Dermis blood vessel endothelial cell (primary cell): ENCODE results near the gene IKZF1. TPM values are rescaled to one million over a fixed set of nuclear protein-coding genes. Genes with fewer than 3 reads are reported as not detected.

Experiments used
- DNase-seq: peaks from one replicate; pipeline ENCODE4 v3.0.0; 2010
- total RNA-seq: library from RNA; depleted of rRNA; stranded (reverse); fragments of >200 nt; gene quantifications from 2 replicates; pipeline ENCODE4 v1.2.3, GENCODE V29; 2014

Gene IKZF1
- total RNA-seq, 1 donor from 2014 or later: 0.17 TPM

DNA sequence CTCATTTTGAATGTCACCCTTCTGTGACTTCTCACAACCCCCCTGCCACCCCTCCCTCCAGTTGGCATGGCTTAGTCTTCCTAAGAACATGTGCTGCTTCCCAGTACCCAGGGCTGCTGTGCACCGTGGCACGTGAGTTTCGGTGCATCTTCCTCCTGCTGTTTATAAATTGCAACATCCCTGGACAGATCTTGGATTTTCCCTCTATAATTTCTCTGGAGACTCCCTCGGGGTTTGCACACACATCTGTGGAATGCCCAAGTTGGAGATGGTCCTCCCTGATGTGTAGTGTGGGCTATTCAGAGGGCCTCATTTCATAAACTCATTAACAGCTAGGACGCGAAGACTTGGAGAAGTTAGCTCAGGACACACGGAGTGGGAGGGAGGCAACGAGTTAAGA, 52.9 kb downstream of the IKZF1 start:
- DNase-seq: no peak

DNA sequence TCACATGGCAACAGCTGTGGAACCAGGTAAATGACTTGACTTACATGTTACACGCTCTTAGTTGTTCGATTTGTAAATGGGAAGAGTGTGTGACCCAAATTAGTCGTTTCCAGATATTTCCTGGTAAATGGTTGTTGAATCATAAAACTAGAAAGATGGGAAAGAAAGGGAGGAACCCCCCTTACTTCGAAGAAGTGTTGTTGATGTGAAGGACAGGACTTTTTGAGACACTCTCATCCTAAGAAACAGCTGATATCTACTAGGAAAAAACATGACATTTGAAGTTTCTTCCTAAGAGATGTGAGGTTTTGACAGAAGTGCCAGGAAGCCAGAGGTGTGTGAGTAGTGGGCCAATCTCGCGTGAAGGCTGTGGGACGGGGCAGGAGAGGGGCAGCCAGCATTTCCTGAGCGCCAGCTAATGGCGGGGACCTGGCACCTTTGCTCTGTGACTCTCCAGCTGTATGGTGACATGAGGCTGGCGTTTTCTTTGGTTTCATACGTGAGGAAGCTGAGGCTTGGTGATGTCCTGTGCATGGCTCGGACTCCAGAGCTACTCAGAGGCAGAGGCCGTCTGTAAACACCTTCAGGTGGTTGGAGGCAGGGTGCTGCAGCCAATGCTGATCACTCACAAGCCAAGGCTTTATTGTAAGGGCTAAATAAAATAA, 53.7 kb downstream of the IKZF1 start:
- DNase-seq: no peak

DNA sequence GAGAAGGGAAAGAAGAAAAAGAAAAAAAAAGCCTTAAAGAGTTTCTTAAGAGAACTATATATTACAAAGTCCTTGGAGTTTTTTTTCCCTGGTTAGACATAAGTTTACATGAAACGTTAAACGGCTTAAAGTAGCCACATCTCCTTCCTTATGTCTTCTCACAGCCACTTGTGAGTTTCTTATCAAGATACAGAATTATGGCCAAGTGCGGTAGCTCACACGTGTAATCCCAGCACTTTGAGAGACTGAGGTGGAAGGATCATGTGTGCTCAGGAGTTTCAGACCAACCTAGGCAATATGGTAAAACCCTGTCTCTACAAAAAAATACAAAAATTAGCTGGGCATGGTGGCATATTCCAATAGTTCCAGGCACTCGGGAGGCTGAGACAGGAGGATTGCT, 54.3 kb downstream of the IKZF1 start:
- no peak for DNase-seq

DNA sequence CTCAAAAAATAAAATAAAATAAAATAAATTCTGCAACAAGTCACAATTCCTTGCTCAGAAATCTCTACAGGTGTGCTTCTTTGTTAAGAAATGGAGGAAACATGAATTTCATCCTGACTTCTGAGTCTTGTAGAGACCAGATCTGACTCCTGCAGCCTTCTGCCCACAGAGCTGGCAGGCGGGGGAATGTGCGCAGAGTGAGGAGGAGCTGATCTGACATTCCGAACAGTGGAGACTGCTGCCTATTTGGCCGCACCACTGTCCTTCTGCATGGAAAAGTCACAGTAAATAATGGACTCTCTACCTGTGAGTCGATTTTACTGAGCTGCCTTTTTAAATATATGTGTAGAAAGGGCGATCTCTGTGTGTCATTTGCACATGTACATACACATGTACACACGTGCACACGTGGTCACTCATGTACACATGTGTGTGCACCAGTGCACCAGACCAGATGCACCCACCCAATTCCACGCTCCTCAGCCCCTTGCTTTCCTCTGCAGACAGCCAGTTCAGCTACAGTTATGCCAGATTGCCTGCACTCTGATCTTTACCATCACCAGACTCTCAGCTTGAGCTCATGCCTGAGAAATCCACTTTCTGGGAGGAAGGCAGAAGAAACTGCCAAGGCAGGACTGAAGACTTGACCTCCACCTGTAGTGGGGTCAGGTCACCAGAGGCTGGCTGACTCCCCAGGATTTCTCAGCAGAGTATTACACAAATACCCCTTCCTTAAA, 54.9 kb downstream of the IKZF1 start:
- no peak for DNase-seq

DNA sequence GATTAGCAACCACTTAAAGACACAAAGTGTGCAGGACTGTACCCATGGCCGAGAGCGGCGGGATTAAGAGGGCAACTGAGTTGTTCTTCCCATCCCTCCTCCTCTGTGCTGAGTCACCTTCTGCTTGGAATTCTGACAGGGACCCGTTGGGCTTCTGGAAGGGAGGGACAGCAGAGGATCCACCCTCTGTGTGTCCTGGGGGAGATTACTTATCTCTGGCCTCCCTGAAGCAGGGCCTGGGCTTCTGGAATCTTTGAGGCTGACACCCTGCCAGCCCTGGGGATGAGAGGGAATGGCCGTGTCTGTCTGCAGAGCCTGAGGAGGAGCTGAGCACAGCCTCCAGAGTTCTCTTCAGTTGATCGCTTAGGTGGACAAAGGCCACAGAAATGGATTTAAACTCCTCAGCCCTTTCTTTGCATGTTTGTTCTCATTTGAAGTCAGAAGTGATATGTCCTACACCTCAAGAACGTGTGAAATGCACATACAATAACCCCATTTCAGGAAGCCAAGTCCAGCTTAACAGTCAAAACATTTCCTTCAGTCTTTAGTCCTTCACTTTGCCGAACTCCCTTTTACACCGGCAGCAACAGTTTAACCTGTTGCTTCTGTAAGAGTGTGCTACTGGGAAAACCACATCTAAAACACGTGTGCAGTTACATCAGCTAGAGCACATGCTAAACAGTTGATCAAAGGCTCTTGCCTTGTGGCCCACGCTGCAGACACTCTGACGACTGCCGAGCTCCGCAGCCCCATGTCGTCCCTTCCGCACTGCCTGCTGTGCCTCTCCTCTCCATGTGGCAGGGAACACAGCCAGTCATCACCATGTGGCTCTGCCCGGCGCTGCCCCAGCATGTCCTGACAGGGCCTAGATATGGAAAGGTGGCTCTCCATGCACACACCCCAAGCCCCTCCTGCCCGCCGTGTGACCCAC, 55.7 kb downstream of the IKZF1 start:
- DNase-seq: no peak

DNA sequence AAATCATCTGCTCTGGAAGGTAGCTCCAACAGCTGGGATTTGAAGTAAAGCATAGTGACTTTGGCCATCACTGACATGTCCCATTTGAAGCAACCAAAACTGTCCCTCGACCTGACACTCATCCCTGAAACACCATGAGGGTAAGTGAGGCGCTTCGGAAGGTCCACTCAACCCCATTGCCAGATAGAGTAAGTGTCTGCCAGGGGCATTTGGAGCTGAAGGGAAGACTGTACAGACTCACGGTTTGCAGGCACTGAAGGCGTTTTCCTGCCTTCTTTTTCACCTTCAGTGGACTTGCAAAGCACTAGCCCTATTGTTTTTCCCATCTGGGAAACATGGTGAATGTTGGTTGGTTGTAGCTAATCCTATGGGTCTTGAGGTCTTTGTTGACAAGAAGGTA, 57.6 kb downstream of the IKZF1 start:
- DNase-seq: no peak

DNA sequence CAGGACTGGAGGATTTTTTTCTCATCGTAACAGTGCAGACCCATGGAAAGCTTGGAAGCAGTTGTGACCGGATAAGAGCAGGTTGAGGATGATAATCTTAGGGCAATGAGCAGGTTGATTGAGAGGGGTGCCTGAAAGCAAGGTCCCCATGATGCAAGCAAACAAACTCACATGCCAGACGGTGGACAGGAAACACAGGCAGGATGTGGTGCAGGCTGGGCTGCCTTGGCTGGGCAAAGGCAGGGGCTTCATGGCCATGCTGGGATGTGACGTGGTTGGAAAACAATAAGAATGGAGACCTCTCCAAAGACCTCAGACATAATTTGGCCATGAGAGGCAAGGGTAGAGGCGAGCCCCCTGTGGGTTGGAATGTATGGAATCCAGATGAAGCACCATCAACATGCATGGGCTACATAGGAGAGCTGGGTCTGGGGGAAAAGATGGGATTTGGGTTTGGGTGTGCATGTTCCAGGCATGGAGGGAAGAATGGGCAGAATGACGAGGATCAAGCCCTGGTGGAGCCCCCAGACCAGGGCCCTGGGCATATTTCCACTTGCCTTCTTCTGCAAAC, 58.3 kb downstream of the IKZF1 start:
- DNase-seq: no peak

DNA sequence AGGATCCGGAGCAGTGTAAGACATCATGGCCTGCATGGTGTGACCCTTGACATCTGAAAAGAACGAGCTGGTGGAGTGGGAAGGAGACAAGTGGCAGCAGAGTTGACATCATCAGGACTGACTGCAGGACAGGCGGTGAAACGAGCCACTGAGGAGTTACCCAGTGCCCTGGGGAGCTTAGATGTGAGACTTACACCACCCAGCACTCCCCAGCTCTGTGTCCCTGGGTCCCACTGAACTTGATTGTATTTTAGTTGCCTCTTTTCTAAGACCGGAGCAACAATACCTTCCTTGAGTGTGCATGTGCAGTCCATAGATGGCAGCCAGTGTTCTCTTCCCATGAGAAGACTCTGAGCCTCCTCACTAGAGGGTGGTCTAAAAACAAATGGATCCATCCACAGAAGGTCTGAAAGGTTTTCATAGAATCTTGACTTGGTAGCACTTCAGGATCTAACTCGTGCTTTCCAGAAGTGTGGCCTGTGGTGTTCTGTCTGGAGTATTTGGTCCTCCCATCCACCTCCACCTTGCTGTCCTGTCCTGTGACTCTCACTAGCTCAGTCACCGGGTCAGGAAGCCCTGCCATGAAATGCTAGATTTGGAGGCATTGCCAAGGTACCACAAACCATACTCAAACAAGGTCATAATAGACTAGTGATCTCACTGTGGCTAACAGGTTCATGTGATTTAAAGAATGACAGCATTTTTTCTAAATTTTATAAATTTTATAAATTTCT, 59.0 kb downstream of the IKZF1 start:
- no peak for DNase-seq

DNA sequence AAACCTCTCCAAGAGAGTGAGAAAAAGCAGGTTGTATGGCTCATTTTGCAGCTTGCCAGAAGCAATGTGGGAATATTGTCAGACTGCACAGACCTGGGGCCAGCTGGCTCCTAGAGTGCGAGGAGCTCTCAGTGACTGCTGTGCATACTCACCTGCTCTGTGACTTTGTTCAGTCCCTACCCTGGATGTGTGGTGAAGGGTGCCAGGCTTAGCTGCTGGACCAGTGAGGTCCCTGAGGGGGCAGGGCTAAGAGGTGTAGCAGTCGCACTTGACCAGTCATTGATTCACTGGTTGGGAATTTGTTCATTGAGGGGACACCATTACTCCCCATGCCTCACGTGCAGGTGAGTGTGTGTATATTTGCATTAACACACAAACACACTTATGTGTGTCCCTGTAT, 60.1 kb downstream of the IKZF1 start:
- no peak for DNase-seq

DNA sequence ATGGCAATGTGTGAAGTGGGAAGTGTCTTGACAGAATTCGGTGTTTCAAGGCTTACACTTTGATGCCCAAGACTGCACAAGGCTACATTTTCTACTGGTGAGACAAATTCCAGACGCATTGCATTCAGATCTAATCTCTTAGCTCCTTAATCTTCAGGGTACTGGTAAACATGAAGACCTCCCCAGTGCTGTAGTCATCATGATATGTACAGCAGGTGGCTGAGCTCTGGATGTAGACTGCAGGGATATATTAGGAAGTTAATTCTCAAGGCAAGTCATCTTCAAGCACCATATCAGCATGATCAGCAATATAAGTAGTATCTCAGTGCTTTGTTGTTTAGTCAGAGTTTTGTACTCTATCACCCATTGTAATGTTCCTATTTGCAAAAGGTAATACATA, 61.8 kb downstream of the IKZF1 start:
- DNase-seq: no peak

DNA sequence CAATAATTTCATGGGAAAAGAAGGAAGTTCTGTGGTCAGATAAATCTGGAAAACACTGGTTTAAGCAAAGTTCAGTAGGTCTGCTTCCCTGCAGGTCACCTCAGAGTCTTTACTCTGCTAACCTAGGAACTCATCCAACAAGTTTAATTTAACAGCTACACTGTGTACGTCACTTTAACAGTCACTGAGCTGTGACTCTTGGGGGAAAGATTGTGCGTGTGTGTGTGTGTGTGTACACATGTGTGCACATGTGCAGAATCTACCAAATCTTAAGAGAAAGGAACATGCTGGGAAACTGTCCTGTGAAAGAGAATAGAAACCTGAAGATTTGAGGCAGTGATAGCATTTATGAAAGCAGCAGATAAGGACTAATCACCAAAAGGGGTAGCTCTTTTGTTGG, 62.6 kb downstream of the IKZF1 start:
- no peak for DNase-seq

DNA sequence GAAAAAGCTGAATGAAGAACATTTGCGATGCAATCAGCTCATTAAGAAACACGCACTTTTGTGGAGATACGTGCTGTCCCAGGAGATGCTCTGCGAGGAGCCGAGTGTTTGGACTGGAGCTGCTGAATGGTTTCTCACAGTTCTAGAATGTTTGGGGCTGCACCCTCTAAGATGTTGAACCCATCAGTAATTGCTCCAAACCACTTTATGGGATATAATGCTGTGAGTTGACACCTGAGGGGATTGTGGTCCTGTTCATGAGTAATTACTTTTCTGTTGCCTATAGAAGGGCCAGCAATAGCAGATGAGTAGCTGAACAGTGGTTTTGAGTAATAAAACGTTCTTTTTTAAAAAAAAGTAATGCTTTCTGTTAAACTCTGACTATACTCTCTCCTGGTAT, 63.1 kb downstream of the IKZF1 start:
- DNase-seq: no peak

DNA sequence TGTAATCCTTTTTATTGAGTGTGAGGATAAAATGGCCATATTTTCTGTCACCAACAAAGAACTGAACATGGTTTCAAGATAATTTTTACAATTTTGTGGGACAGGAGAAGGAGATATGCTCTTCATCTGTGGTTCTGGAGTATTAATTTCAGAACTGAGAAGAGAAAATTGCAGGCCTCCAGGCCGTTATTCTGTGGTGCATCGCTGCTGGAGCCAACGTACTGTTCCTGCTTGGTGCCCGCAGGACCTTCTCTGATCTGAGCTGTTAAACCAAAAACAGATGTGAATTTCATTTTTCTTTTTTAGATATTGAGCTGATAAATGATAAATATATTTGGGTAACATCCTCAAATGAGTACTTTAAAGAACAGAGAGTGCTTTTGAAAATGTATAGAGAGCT, 63.9 kb downstream of the IKZF1 start:
- no peak for DNase-seq

DNA sequence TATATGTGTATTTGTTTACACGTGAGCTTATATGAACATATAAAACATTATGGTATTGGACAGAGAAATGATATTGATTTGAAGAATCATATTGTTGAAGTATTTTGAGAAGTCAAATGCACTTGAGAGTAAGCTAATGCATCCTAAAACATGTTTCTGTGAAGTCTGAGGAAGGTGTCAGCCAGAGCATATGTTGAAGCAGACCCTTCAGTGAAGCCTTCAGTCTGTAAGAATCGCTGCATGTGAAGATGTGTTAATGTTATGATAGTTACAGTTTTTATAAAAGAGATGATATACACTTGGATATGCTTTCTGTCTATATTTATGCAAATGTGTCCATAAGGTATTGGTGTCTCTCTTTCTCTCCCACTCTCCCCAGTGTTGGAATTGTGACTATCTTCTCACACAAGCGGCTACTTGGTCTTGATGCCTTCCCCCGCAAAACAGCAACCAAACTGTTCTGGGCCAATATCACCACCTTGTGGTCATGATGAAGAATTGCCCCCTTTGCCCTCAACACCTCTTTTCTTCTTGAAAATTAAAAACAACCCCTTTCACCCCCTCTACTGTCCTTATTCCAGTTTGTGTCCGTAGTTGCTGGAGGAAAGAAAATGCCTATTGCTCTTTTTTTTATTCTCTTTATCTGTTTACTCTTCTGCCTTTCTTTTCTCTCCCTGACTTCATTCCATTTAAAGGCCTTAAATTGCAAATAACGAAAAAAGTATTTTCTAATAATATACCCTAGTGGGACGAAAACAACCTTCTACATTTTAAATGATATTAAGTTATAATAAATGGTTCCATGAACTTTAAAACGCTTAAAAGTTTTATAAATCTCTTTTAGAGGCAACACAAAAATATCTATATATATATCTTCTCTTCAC, 64.9 kb downstream of the IKZF1 start:
- peak; percentile 18 for DNase-seq

DNA sequence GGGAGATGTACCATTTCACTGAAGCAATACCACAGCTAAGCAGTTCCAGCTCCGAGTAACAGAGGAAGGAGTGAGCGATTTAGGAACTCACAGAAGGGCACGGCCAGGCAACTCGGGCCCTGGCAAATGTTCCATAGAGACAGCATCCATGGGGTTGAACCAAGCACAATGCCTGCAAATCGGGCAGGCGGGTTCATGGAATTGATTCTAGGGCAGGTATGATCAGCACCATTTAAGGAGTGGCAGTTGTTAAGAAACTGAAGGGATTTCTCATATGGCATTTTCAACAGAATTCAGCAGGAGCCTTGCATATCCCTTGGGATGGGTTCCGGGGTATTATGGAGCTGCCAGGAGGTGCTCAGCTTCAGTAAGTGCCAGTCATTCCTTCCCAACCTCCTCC, 66.4 kb downstream of the IKZF1 start:
- DNase-seq: no peak

DNA sequence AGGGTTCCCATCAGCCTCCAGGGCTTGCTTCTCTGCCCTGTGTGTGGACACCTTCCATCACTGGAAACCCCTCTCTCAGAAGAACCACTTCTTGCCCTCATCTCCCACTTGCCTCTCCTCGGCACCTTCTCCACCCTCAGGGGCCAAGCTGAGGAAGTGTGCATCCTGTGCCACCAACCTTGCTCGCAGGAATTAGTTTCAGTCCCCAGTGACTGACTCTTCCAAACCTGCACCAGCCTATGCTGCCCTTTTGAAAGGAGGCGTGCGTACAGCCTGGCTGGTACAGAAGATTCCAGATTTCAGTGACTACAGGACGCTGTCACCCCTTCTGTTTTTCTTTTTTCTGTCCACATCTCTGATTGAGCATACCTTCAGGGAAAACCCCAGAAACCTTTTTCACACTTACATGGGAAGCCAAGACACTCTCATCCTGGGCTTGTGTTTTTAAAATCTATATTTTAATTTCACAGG, 67.1 kb downstream of the IKZF1 start:
- DNase-seq: no peak

DNA sequence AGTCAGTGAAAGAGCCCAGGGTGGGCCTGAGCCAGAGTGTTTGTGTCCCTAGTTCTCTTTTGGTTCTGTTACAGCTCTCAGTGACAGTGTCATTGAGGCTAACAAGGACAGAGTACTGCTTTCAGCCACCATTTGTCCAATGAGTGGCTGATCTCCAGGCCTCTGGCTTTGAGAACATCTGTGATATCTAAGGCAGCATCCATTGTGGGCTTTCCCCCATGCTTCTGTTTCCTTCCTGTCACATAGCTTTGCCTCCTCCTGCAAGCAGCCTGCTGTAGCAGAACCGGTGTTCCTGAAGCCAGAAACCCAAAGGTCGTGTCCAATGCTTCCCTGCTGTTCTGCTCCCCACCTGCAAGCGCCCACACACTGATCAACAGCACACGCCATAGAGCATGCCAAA, 68.4 kb downstream of the IKZF1 start:
- no peak for DNase-seq

DNA sequence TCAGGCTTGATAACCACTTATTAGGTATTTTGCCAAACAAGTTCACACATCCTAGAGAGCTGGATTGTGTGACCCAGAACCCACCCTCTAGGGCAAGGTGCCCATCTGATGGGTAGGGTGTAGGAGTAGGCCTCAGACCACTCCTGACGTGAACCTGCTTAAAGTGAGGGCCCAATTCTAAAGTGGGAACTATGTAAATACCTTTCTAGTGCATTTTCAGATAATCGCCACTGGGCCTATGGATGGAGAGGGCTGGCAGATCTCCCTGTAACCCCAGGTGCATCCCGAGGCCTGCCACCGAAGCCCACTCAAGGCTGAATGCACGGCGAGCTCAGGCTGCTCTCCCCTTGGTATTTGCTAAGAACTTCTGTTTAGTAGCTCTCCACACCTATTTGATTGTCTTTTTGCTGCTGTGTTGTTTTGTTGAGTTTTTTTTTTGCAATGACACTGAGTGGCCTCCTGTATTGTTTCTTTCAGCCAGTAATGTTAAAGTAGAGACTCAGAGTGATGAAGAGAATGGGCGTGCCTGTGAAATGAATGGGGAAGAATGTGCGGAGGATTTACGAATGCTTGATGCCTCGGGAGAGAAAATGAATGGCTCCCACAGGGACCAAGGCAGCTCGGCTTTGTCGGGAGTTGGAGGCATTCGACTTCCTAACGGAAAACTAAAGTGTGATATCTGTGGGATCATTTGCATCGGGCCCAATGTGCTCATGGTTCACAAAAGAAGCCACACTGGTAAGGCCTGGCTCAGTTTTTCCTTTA, 71.7 kb downstream of the IKZF1 start:
- DNase-seq: no peak

DNA sequence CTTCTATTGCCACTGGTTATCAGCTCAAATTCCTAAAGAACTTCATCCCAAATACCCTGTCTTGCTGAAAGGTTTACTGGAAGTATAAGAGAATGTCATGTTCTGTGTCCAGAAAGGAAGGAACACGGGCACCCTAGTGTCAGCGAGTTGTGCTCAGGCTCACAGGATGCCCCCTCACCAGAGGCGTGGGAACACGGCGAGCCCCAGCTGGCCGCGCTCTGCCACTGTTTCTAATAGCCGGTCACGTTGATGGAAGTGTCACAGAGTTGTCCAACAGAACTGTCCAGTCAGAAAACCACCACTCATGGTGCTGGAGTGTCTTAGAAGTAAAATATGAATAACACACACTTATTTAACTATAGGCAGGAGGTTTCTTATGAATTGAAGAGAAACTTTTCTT, 72.8 kb downstream of the IKZF1 start:
- DNase-seq: no peak

DNA sequence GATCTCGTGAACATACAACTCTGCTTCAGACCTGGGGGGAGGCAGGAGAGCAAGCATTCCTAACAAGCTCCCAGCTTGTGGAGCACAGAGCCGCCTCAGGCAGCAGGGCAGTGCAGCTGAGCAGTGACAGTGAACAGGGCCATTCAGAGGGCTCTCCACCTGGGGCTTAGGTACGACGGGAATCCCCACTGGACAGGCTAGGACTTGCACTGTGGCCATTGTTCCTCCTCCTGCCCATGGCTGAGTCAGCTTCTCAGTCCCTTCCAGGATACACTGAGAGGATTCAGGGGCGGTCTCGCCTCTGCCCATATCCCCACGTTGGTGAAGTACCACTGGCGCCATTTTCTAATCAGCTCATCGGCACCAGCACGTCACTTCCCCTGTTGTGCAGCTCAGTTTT, 74.6 kb downstream of the IKZF1 start:
- DNase-seq: no peak

DNA sequence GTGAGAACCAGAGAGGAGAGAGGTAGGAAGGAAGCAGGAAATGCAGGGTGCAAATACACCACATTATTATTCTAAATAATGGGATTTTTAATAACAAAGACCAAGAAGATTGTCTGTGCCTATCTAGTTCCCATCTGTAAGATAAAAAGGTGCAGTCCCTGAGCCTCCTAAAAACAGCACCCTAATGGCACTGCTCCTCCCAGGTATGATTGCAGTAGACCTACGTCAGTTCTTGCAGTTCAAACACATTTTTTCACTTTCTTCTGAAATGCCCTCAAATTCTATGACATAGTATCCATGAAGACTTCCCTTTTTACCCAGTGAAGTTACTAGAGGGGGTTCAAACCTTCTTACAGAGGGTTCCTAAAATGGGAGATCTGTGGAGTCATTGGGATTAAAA, 75.0 kb downstream of the IKZF1 start:
- no peak for DNase-seq
